Glomerular endothelial cell (primary cell): ENCODE results near the gene LHX3. TPM values are rescaled to one million over a fixed set of nuclear protein-coding genes. Genes with fewer than 3 reads are reported as not detected.

Source experiments
- DNase-seq: peaks from one replicate; pipeline ENCODE4 v3.0.0-alpha.2; 2011; ENCODE audit warnings: low read depth, low spot score; ENCODE audit errors: extremely low read depth
- total RNA-seq: library from RNA; depleted of rRNA; stranded (reverse); fragments of >200 nt; gene quantifications from 2 replicates; pipeline ENCODE4 v1.2.3, GENCODE V29; 2015

LHX3 gene
- total RNA-seq, 1 donor from 2014 or later = not detected

GRCh38 chr9:136194540-136194939 lies 10.4 kb downstream of the LHX3 start:
- DNase-seq = no peak

GRCh38 chr9:136193891-136194279 lies 11.0 kb downstream of the LHX3 start:
- no peak for DNase-seq

- DNase-seq = no peak
These were observed 11.6 kb downstream of the LHX3 start for GRCh38 chr9:136193127-136193890.

GRCh38 chr9:136192289-136193126 lies 12.4 kb downstream of the LHX3 start:
- DNase-seq = no peak

GRCh38 chr9:136191960-136192286 lies 13.0 kb downstream of the LHX3 start:
- DNase-seq = no peak

- no peak for DNase-seq
These were observed 13.6 kb downstream of the LHX3 start for GRCh38 chr9:136191099-136191959.

- DNase-seq = no peak
These were observed 14.3 kb downstream of the LHX3 start for GRCh38 chr9:136190656-136191055.

- no peak for DNase-seq
These were observed 14.7 kb downstream of the LHX3 start for GRCh38 chr9:136190237-136190601.

- no peak for DNase-seq
These were observed 15.3 kb downstream of the LHX3 start for GRCh38 chr9:136189394-136190236.

GRCh38 chr9:136187683-136188586 lies 17.0 kb downstream of the LHX3 start:
- no peak for DNase-seq

- DNase-seq = no peak
These were observed 17.7 kb downstream of the LHX3 start for GRCh38 chr9:136187197-136187596.

GRCh38 chr9:136186386-136186785 lies 18.5 kb downstream of the LHX3 start:
- no peak for DNase-seq

- no peak for DNase-seq
These were observed 19.1 kb downstream of the LHX3 start for GRCh38 chr9:136185596-136186366.

GRCh38 chr9:136185066-136185465 lies 19.9 kb downstream of the LHX3 start:
- DNase-seq = no peak

GRCh38 chr9:136182850-136183422 lies 22.0 kb downstream of the LHX3 start:
- DNase-seq = no peak

- no peak for DNase-seq
These were observed 22.5 kb downstream of the LHX3 start for GRCh38 chr9:136182420-136182787.

GRCh38 chr9:136181784-136182419 lies 23.0 kb downstream of the LHX3 start:
- DNase-seq = no peak

- DNase-seq = no peak
These were observed 24.3 kb downstream of the LHX3 start for GRCh38 chr9:136180586-136180985.
